GM12801 (cell line): ENCODE measurements around the gene EEFSEC.

Experiments
- CTCF ChIP-seq: IDR thresholded peaks from one replicate; pipeline ENCODE4 v1.5.1; 2011; ENCODE audit warnings: control low read depth; ENCODE audit not compliant: insufficient read length; ENCODE audit errors: extremely low read depth

Gene EEFSEC

GRCh38 chr3:128254066-128254590 lies 100.8 kb downstream of the EEFSEC start:
- no peak for TF ChIP-seq CTCF

- no peak for TF ChIP-seq CTCF
These were observed 101.7 kb downstream of the EEFSEC start for GRCh38 chr3:128254967-128255366.

- no peak for TF ChIP-seq CTCF
These were observed 102.8 kb downstream of the EEFSEC start for GRCh38 chr3:128256131-128256530.

- no peak for TF ChIP-seq CTCF
These were observed 104.4 kb downstream of the EEFSEC start for GRCh38 chr3:128257632-128258031.

- no peak for TF ChIP-seq CTCF
These were observed 107.0 kb downstream of the EEFSEC start for GRCh38 chr3:128260275-128260674.

GRCh38 chr3:128262457-128262856 lies 109.2 kb downstream of the EEFSEC start:
- TF ChIP-seq CTCF: no peak

GRCh38 chr3:128263118-128263517 lies 109.8 kb downstream of the EEFSEC start:
- TF ChIP-seq CTCF: no peak

GRCh38 chr3:128263946-128264345 lies 110.7 kb downstream of the EEFSEC start:
- TF ChIP-seq CTCF: no peak
